ENCODE results near the gene FZD1. TPM values are rescaled to one million over a fixed set of nuclear protein-coding genes. Genes with fewer than 3 reads are reported as not detected.
A peak's percentile ranks its signal among the peaks of the same experiment; 100 is the strongest.

FZD1 gene
- total and polyA plus RNA-seq, 2 experiments from 2014 or later: 11.2 to 14.9 TPM

GRCh38 chr7:91249506-91250233 is 14.6 kb upstream of the FZD1 start:
- Histone ChIP-seq H3K4me3 (no peak overlapping the region), H3K4me1 (ENCODE audit: low read depth) (no peaks in the 10 kb centered on the region), H3K27me3 (no peaks in the 10 kb centered on the region), H3K9me3 (ENCODE audit: low read depth) (no peaks in the 10 kb centered on the region), H3K36me3 (no peaks in the 10 kb centered on the region), H3K27ac (no peak overlapping the region)
- no peak for TF ChIP-seq CTCF (IDR thresholded peaks at IDR 0.05; ENCODE audit: low read depth, low read length)
- DNase-seq (ENCODE audit: low read depth in 1 of 2, low spot score in 1 of 2): peak in 1 of 2 donors; percentile 68

GRCh38 chr7:91250706-91251105 is 13.5 kb upstream of the FZD1 start:
- no peaks in the 10 kb centered on the region for H3K27me3 ChIP-seq
- TF ChIP-seq CTCF (IDR thresholded peaks at IDR 0.05; ENCODE audit: low read depth, low read length): no peak
- no peak overlapping the region for H3K27ac ChIP-seq

GRCh38 chr7:91251877-91252276 is 12.4 kb upstream of the FZD1 start:
- TF ChIP-seq CTCF (IDR thresholded peaks at IDR 0.05; ENCODE audit: low read depth, low read length): no peak
- Histone ChIP-seq H3K27me3 (no peaks in the 10 kb centered on the region), H3K9me3 (ENCODE audit: low read depth) (no peaks in the 10 kb centered on the region), H3K36me3 (no peaks in the 10 kb centered on the region), H3K4me1 (ENCODE audit: low read depth) (no peaks in the 10 kb centered on the region), H3K27ac (no peak overlapping the region), H3K4me3 (no peak overlapping the region)
- DNase-seq (ENCODE audit: low read depth in 1 of 2, low spot score in 1 of 2): no peak

More at GRCh38 chr7:91250706-91251105, 13.5 kb upstream of the FZD1 start:
- DNase-seq (ENCODE audit: low read depth in 1 of 2, low spot score in 1 of 2): no peak
- Histone ChIP-seq H3K4me1 (ENCODE audit: low read depth) (no peaks in the 10 kb centered on the region), H3K9me3 (ENCODE audit: low read depth) (no peaks in the 10 kb centered on the region), H3K4me3 (no peak overlapping the region), H3K36me3 (no peaks in the 10 kb centered on the region)

- DNase-seq (ENCODE audit: low read depth in 1 of 2, low spot score in 1 of 2): peak; percentile 33 to 54
- no peak for TF ChIP-seq CTCF (IDR thresholded peaks at IDR 0.05; ENCODE audit: low read depth, low read length)
- Histone ChIP-seq H3K36me3 (no peaks in the 10 kb centered on the region), H3K9me3 (ENCODE audit: low read depth) (no peaks in the 10 kb centered on the region), H3K4me1 (ENCODE audit: low read depth) (peaks cover 10% of the 10 kb centered on the region), H3K27me3 (peaks cover 61% of the 10 kb centered on the region), H3K4me3 (peak overlapping the region; percentile 69), H3K27ac (no peak overlapping the region)
Measured at GRCh38 chr7:91263384-91264045, 718 bp upstream of the FZD1 start.

GRCh38 chr7:91264924-91265681 is 870 bp downstream of the FZD1 start:
- Histone ChIP-seq H3K27me3 (peaks cover 70% of the 10 kb centered on the region), H3K27ac (peak overlapping the region; percentile 89), H3K9me3 (ENCODE audit: low read depth) (no peaks in the 10 kb centered on the region), H3K4me3 (peak overlapping the region; percentile 69), H3K36me3 (no peaks in the 10 kb centered on the region), H3K4me1 (ENCODE audit: low read depth) (peaks cover 10% of the 10 kb centered on the region)
- peak; percentile 69 to 81 for DNase-seq (ENCODE audit: low read depth in 1 of 2, low spot score in 1 of 2)
- no peak for TF ChIP-seq CTCF (IDR thresholded peaks at IDR 0.05; ENCODE audit: low read depth, low read length)
